BE2C (cell line): ENCODE measurements around the gene PRRX1.

Experiments used
- DNase-seq: peaks from one replicate; pipeline ENCODE4 v3.0.0-alpha.2; 2020
- H3K27me3 ChIP-seq: fragments of 250-450 bp; sonication (Bioruptor Pico); 2 replicates; pipeline ENCODE4 v1.5.1; 2020; ENCODE audit warnings: mild to moderate bottlenecking
- H3K36me3 ChIP-seq: fragments of 250-450 bp; sonication (Bioruptor Pico); 2 replicates; pipeline ENCODE4 v1.5.1; 2020; ENCODE audit warnings: mild to moderate bottlenecking
- H3K4me1 ChIP-seq: fragments of 250-450 bp; sonication (Bioruptor Pico); 2 replicates; pipeline ENCODE4 v1.5.1; 2020
- H3K4me3 ChIP-seq: 2 replicates; pipeline ENCODE4 v1.5.1; 2011; ENCODE audit warnings: low read depth, low read length
- H3K9me3 ChIP-seq: fragments of 250-450 bp; sonication (Bioruptor Pico); 2 replicates; pipeline ENCODE4 v1.5.1; 2020
- CTCF ChIP-seq: IDR thresholded peaks from 2 replicates; pipeline ENCODE4 v1.5.1; 2012; ENCODE audit warnings: mild to moderate bottlenecking, low read depth, low read length

Gene PRRX1

GRCh38 chr1:170672316-170672715 lies 8.4 kb downstream of the PRRX1 start:
- DNase-seq: no peak
- no peaks in the 10 kb centered on the region for H3K9me3 ChIP-seq
- H3K36me3 ChIP-seq: no peaks in the 10 kb centered on the region
- peaks cover 79% of the 10 kb centered on the region for H3K27me3 ChIP-seq
- no peaks in the 10 kb centered on the region for H3K4me1 ChIP-seq
- H3K4me3 ChIP-seq: no peak overlapping the region
- no peak for TF ChIP-seq CTCF

GRCh38 chr1:170674239-170674638 lies 10.3 kb downstream of the PRRX1 start:
- Histone ChIP-seq H3K9me3 (no peaks in the 10 kb centered on the region), H3K27me3 (peaks cover 60% of the 10 kb centered on the region), H3K4me3 (no peak overlapping the region), H3K36me3 (no peaks in the 10 kb centered on the region), H3K4me1 (no peaks in the 10 kb centered on the region)
- no peak for DNase-seq
- TF ChIP-seq CTCF: no peak

- no peak overlapping the region for H3K4me3 ChIP-seq
- no peaks in the 10 kb centered on the region for H3K4me1 ChIP-seq
- peaks cover 53% of the 10 kb centered on the region for H3K27me3 ChIP-seq
- no peak for DNase-seq
- TF ChIP-seq CTCF: no peak
- H3K36me3 ChIP-seq: no peaks in the 10 kb centered on the region
- no peaks in the 10 kb centered on the region for H3K9me3 ChIP-seq
Observed at GRCh38 chr1:170674986-170675385, 11.1 kb downstream of the PRRX1 start.

- Histone ChIP-seq H3K9me3 (no peaks in the 10 kb centered on the region), H3K27me3 (peaks cover 45% of the 10 kb centered on the region), H3K4me3 (no peak overlapping the region), H3K36me3 (no peaks in the 10 kb centered on the region), H3K4me1 (no peaks in the 10 kb centered on the region)
- DNase-seq: no peak
- no peak for TF ChIP-seq CTCF
Observed at GRCh38 chr1:170675865-170676264, 11.9 kb downstream of the PRRX1 start.

- Histone ChIP-seq H3K4me3 (no peak overlapping the region), H3K9me3 (no peaks in the 10 kb centered on the region), H3K27me3 (peaks cover 37% of the 10 kb centered on the region), H3K36me3 (no peaks in the 10 kb centered on the region), H3K4me1 (no peaks in the 10 kb centered on the region)
- no peak for DNase-seq
- TF ChIP-seq CTCF: no peak
Observed at GRCh38 chr1:170676628-170677027, 12.7 kb downstream of the PRRX1 start.

GRCh38 chr1:170678027-170678600 lies 14.2 kb downstream of the PRRX1 start:
- no peaks in the 10 kb centered on the region for H3K4me1 ChIP-seq
- H3K27me3 ChIP-seq: peaks cover 24% of the 10 kb centered on the region
- H3K4me3 ChIP-seq: no peak overlapping the region
- H3K9me3 ChIP-seq: no peaks in the 10 kb centered on the region
- no peak for TF ChIP-seq CTCF
- no peak for DNase-seq
- H3K36me3 ChIP-seq: no peaks in the 10 kb centered on the region
